NT2/D1 (cell line): ENCODE measurements around the gene FOXS1.

ENCODE experiments used
- SUZ12 ChIP-seq: IDR thresholded peaks from 2 replicates; pipeline ENCODE4 v1.6.1; 2011; ENCODE audit not compliant: insufficient read length, insufficient read depth; ENCODE audit errors: extremely low read depth
- YY1 ChIP-seq: IDR thresholded peaks from 2 replicates; pipeline ENCODE4 v1.6.1; 2011; ENCODE audit not compliant: insufficient read length, insufficient read depth
- ZNF274 ChIP-seq: IDR thresholded peaks from 2 replicates; pipeline ENCODE4 v1.6.1; 2011; ENCODE audit warnings: mild to moderate bottlenecking, low read depth, low read length

- TF ChIP-seq YY1 = no peak
- no peak for TF ChIP-seq ZNF274
- no peak for TF ChIP-seq SUZ12
These were observed 21.3 kb downstream of the FOXS1 start for GRCh38 chr20:31824125-31824485.
